HEK293 (cell line): ENCODE measurements around the gene GHRH.

Source experiments
- ATF2 ChIP-seq: fragments of 450-650 bp; formaldehyde crosslinking; IDR thresholded peaks from 2 replicates; pipeline ENCODE4 v1.5.1; 2016; ENCODE audit warnings: missing biosample characterization, missing genetic modification characterization, low read depth
- BCL11B ChIP-seq: fragments of 450-650 bp; formaldehyde crosslinking; IDR thresholded peaks from 2 replicates; pipeline ENCODE4 v1.5.1; 2016; ENCODE audit warnings: low read depth, missing biosample characterization, missing genetic modification characterization
- CTCF ChIP-seq: fragments of 450-650 bp; formaldehyde crosslinking; IDR thresholded peaks from 2 replicates; pipeline ENCODE4 v1.5.1; 2016; ENCODE audit warnings: missing biosample characterization, missing genetic modification characterization
- GLI4 ChIP-seq: fragments of 450-650 bp; formaldehyde crosslinking; IDR thresholded peaks from 2 replicates; pipeline ENCODE4 v1.5.1; 2016; ENCODE audit warnings: missing biosample characterization, missing genetic modification characterization
- PRDM10 ChIP-seq: fragments of 450-650 bp; formaldehyde crosslinking; IDR thresholded peaks from 2 replicates; pipeline ENCODE4 v1.5.1; 2016; ENCODE audit warnings: missing biosample characterization, missing genetic modification characterization
- REST ChIP-seq: fragments of 450-650 bp; formaldehyde crosslinking; IDR thresholded peaks from 2 replicates; pipeline ENCODE4 v1.5.1; 2016; ENCODE audit warnings: missing biosample characterization, missing genetic modification characterization
- SETDB1 ChIP-seq: IDR thresholded peaks from one replicate; pipeline ENCODE4 v1.6.1; 2017; ENCODE audit warnings: mild to moderate bottlenecking, low read length, moderate library complexity, mixed read lengths; ENCODE audit not compliant: insufficient read length
- SP3 ChIP-seq: fragments of 450-650 bp; formaldehyde crosslinking; IDR thresholded peaks from 2 replicates; pipeline ENCODE4 v1.5.1; 2016; ENCODE audit warnings: missing biosample characterization, missing genetic modification characterization
- ZFP41 ChIP-seq: fragments of 450-650 bp; formaldehyde crosslinking; IDR thresholded peaks from 2 replicates; pipeline ENCODE4 v1.5.1; 2016; ENCODE audit warnings: missing biosample characterization, missing genetic modification characterization, borderline replicate concordance
- ZNF335 ChIP-seq: fragments of 450-650 bp; formaldehyde crosslinking; conservative IDR thresholded peaks from 2 replicates; pipeline ENCODE4 v1.5.1; 2016; ENCODE audit warnings: missing biosample characterization, missing genetic modification characterization
- ZNF571 ChIP-seq: fragments of 450-650 bp; formaldehyde crosslinking; IDR thresholded peaks from 2 replicates; pipeline ENCODE4 v1.5.0; 2017; ENCODE audit warnings: missing biosample characterization, missing genetic modification characterization
- ZNF639 ChIP-seq: fragments of 450-650 bp; formaldehyde crosslinking; IDR thresholded peaks from 2 replicates; pipeline ENCODE4 v1.5.1; 2016; ENCODE audit warnings: missing biosample characterization, missing genetic modification characterization

GRCh38 chr20:37267667-37268313 is 6.2 kb upstream of the GHRH start:
- TF ChIP-seq SETDB1 (no peak), GLI4 (tag by site-specific recombination) (no peak), PRDM10 (no peak), CTCF (tag by site-specific recombination) (no peak), ATF2 (tag by site-specific recombination) (no peak), REST (no peak), ZNF335 (tag by site-specific recombination) (no peak), ZNF639 (tag by site-specific recombination) (no peak), BCL11B (tag by site-specific recombination) (no peak), ZNF571 (tag by site-specific recombination) (no peak), ZFP41 (tag by site-specific recombination) (no peak), SP3 (tag by site-specific recombination) (no peak)
